Activated T-cell treated with anti-CD3 and anti-CD28 coated beads, Interleukin-2, amount 50 U/mL, for 72 hours (primary cell): ENCODE data around the gene CA9. TPM values are rescaled to one million over a fixed set of nuclear protein-coding genes. Genes with fewer than 3 reads are reported as not detected.

Source experiments
- ATAC-seq, 2 donors: fragments of 150-1000 bp; cut with Tn5 transposase; replicated peaks in 1 of 2; 2 replicates each; pipeline ENCODE4 v1.10.0; 2021; ENCODE audit warnings: moderate library complexity in 2 of 2, mild to moderate bottlenecking in 1 of 2
- DNase-seq, 2 donors: peaks; one replicate each; pipeline ENCODE4 v3.0.0; 2021 to 2022; ENCODE audit warnings: mixed read lengths in 1 of 2
- H3K27ac Mint-ChIP-seq: one replicate; pipeline ENCODE4 v1.8.0; 2022; ENCODE audit warnings: mild to moderate bottlenecking, moderate library complexity, mixed read lengths
- H3K27me3 Mint-ChIP-seq: one replicate; pipeline ENCODE4 v1.8.0; 2022; ENCODE audit warnings: low read depth, mixed read lengths
- H3K36me3 Mint-ChIP-seq, 2 donors: one replicate each; pipeline ENCODE4 v1.8.0; 2022; ENCODE audit warnings: mixed read lengths in 2 of 2, mild to moderate bottlenecking in 1 of 2; ENCODE audit not compliant: insufficient read depth in 2 of 2
- H3K4me1 Mint-ChIP-seq: one replicate; pipeline ENCODE4 v1.8.0; 2022; ENCODE audit warnings: low read depth, mixed read lengths
- H3K4me3 Mint-ChIP-seq, 2 donors: one replicate each; pipeline ENCODE4 v1.8.0; 2022; ENCODE audit warnings: mild to moderate bottlenecking in 2 of 2, mixed read lengths in 2 of 2, moderate library complexity in 2 of 2
- H3K9me3 Mint-ChIP-seq, 2 donors: one replicate each; pipeline ENCODE4 v1.8.0; 2022; ENCODE audit warnings: mixed read lengths in 2 of 2
- total RNA-seq, 2 donors: library from RNA; stranded (reverse); gene quantifications; one replicate each; pipeline ENCODE4 v1.2.3, GENCODE V29; 2022

Gene CA9
- total RNA-seq, 2 donors from 2014 or later, result 0.65 to 1.6 TPM

DNA sequence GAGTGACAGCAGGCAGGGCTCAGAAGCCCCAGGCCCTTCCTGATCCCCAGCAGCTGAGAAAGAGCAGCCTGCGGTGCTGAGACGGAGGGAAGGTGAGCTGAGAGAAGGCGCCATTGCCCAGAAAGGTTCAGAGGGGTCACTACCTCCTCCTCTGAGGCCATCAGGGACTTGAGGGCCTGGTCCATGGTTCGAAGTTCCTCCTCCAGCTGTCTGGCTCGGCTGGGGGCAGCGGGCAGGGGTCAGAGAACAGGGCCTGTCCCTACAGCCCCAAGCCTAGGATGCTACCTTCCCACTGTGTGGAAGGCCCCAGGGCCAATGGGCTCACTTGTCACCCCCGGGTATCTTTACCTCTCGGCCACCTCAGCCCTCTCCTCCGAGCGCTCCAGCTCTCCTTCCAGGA, 11.2 kb downstream of the CA9 start:
- H3K36me3 Mint-ChIP-seq, result no peaks in the 10 kb centered on the region
- no peak overlapping the region for H3K4me3 Mint-ChIP-seq
- no peaks in the 10 kb centered on the region for H3K27me3 Mint-ChIP-seq
- no peak for ATAC-seq
- H3K4me1 Mint-ChIP-seq, result peaks cover 20% of the 10 kb centered on the region
- no peak for DNase-seq
- no peaks in the 10 kb centered on the region for H3K9me3 Mint-ChIP-seq
- H3K27ac Mint-ChIP-seq, result no peak overlapping the region

DNA sequence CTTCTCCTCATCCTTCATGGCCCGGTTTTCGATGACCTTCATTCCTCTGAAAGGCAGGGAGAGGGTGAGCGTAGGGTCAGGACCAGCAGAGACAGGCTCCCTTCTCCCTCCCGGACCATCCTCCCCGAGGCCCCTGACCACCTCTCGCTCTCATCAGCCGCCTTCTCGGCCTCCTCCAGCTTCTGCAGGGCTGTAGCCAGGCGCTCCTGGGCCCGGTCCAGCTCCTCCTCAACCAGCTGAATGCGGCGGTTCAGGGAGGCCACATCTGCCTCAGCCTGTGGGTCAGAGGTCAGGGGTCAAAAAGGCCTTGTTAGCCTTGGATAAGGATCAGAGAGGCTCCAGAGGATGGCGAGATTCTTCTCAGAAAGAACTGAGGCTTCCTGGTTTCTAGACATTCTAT, 11.8 kb downstream of the CA9 start:
- Mint-ChIP-seq H3K27me3 (no peaks in the 10 kb centered on the region), H3K27ac (no peak overlapping the region), H3K36me3 (no peaks in the 10 kb centered on the region), H3K9me3 (no peaks in the 10 kb centered on the region), H3K4me3 (no peak overlapping the region), H3K4me1 (peaks cover 20% of the 10 kb centered on the region)
- no peak for ATAC-seq
- DNase-seq, result no peak

DNA sequence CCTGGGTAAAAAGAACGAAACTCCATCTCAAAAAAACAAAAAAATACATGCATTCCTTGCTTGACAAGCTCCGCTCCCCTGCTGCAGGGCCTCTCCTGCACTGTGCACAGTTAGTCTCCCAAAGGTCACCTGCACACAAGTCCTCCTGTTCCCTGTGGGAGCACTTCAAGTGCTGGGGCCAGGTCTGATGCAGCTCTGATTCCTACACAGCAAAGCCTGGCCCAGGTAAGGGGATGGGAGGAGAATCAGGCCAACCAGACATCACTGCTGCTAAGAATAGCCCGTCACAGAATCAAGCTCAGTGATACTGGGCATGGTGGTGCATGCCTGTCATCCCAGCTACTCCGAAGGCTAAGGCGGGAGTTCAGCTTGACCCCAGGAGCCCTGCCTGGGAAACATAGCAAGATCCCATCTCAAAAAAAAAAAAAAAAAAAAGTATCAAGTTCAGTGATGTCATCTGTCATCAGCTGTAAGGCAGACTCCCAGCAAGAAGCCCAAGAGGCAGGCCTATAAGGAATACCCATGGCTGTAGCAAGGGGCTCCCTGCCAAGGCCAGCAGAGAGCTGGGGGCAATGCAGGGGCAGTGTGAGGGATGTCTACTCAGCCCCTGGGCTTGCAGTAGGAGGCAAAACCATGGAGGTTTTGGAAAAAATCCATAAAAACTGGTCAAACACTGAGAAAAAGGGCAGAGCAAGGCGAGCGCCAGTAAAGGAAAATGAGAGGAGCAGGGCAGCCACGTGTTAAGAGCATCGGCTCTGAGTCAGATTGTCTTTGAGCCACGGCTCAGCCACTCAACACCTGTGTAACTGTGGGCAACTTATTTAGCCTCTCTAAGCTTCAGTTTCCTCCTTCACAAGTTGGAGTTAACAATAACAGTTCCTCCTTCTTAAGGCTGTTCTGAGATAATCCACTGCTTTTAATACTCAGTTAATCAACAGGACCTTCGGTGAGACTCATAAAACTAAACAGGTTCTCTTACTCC, 12.8 kb downstream of the CA9 start:
- H3K27ac Mint-ChIP-seq, result no peak overlapping the region
- H3K36me3 Mint-ChIP-seq, result no peaks in the 10 kb centered on the region
- H3K27me3 Mint-ChIP-seq, result no peaks in the 10 kb centered on the region
- H3K9me3 Mint-ChIP-seq, result no peaks in the 10 kb centered on the region
- H3K4me3 Mint-ChIP-seq, result no peak overlapping the region
- peaks cover 29% of the 10 kb centered on the region for H3K4me1 Mint-ChIP-seq
- no peak for ATAC-seq
- no peak for DNase-seq

DNA sequence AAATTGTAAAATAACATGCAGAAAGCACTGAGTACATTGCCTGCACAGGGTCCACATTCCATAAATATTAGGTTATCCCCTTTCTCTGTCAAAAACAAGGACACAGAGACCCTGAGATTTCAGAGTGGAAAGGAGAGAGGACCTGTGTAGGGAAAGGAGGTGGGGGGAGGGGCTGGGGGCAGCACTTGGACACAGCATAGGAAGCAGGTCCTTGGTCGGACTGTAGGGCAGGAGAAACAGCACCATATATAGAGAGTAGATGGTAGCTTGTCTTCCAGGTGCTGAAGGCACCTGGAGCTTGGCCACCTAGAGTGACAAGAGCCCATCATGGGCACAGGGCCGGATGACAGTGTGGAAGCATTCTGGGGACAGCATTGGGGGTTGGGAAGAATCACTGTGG, 13.6 kb downstream of the CA9 start:
- no peaks in the 10 kb centered on the region for H3K9me3 Mint-ChIP-seq
- DNase-seq, result no peak
- peaks cover 35% of the 10 kb centered on the region for H3K4me1 Mint-ChIP-seq
- no peak overlapping the region for H3K27ac Mint-ChIP-seq
- H3K27me3 Mint-ChIP-seq, result no peaks in the 10 kb centered on the region
- H3K36me3 Mint-ChIP-seq, result no peaks in the 10 kb centered on the region
- ATAC-seq, result no peak
- no peak overlapping the region for H3K4me3 Mint-ChIP-seq

DNA sequence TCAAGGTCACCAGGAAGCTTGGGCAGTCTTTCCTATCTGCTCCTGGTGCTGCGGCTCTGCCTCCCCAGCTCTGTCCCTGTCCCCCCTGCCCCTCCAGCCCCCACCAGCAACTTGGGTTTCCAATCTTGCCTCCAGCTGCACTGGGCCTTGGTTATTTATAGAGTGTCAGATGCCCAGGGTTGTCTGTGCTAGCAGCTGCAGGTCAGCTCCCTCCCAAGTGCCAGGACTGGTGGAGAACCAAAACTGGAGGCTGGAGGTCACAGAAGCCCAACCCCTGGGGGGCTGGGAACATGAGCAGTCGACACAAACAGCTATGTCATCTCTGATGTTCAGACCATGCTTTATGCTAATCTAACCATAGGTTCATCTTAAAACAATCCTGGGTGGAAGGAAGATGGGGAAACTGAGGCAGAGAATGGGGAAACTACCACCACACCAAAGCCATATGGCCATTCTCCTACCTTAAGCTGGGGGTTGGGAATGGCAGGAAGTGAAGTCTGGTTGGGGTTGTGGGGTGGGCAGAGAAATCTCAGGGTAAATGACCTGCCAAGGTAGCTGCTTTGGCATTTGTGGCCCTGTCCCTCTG, 14.3 kb downstream of the CA9 start:
- Mint-ChIP-seq H3K9me3 (no peaks in the 10 kb centered on the region), H3K27ac (no peak overlapping the region), H3K36me3 (no peaks in the 10 kb centered on the region), H3K4me3 (no peak overlapping the region), H3K4me1 (peaks cover 35% of the 10 kb centered on the region), H3K27me3 (no peaks in the 10 kb centered on the region)
- DNase-seq (no peak), ATAC-seq (no peak)

DNA sequence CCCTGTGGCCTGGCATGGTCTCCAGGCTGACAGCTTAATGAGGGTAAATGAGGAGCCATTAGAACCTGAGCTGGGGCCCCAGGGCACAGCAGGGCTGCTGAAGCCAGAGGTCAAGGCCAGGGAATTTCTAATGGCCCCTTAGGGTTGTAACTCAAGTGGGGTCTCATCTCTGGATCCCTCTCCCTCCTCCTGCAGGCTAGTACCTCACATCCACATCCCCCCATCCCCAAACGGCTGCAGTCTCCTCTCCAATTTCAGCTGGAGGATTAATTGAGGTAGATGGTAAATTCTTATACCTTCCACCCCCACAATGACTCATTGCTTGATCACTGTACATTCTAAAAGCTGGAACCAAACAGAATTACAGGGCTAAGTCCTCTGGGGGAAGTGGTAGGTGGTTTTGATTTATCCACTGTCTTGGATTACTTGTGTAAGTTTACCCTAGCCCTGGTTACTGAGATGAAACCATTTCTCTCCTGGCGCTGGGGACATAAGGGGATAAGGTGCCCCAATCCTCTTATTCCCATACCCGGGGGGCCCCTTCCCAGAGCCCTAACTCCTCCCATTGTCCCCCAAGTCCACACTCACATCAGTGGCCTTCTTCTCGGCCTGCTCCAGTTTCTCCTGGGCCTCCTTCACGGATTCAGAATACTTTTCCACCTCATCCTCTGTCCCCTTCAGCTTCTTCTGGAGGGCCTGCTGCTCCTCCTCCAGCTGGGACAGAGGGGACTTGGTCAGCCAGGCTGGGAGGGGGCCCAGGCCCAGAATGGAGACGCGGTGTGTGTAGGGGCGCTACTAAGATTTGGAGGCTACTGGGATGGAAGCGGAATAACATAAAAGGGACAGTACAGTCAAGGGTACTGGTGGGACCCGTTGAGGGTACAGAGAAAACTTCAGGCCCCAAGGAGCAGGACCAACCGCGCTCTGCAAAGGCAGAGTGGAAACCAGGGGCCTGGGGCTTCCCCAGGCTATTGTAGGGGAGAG, 15.1 kb downstream of the CA9 start:
- no peak overlapping the region for H3K27ac Mint-ChIP-seq
- peak overlapping the region; percentile 67 to 74 for H3K4me3 Mint-ChIP-seq
- H3K4me1 Mint-ChIP-seq, result peaks cover 35% of the 10 kb centered on the region
- no peaks in the 10 kb centered on the region for H3K27me3 Mint-ChIP-seq
- DNase-seq (peak in 1 of 2 donors; percentile 16), ATAC-seq (peak; percentile 74 to 81)
- H3K9me3 Mint-ChIP-seq, result no peaks in the 10 kb centered on the region
- H3K36me3 Mint-ChIP-seq, result no peaks in the 10 kb centered on the region

DNA sequence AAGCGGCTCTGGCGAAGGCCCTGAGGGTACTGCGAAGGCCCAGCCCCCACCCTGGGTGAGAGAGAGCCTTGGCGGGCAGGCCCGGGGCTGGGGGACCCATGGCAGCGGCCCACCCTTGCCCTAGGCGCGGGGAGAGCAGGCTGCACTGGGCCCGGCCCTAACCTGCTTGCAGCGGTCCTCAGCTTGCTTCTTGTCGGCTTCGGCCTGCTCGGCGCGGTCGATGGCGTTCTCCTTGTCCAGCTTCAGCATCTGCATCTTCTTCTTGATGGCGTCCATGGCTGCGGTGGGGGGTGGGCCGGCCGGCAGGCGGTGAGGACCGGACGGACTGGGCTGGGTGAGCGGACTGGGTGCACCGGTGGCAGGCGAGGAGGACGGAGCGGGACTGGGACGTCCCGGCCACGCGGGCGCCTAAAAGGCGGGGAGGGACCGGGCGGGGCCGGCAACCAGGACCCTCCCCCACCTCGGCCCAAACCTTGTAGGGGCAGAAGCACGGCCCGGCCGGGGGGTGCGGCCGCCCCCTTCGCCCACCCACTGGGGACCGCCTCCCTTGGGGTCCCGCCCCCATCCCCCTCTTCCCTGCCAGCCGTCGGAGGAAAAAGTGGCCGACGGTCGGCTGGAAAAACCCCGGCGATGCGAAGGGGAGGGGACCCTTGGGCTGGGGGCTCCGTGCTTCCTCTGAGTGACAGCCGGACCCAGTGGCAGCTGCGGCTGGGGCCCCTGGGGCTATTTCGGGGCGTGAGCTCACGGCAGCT, 16.0 kb downstream of the CA9 start, which contains the start of gene TPM2:
TPM2 (minus strand) TSS at position 384 of the 752 bp plus-strand sequence; CDS start at position 276, 108 bp downstream.
- DNase-seq, result no peak
- peak within 1 kb of the TSS; percentile 46 for H3K27ac Mint-ChIP-seq
- no peaks in the 10 kb centered on the region for H3K9me3 Mint-ChIP-seq
- H3K27me3 Mint-ChIP-seq, result no peaks in the 10 kb centered on the region
- H3K4me3 Mint-ChIP-seq, result peak within 1 kb of the TSS; percentile 81 to 87
- H3K4me1 Mint-ChIP-seq, result peaks cover 35% of the 10 kb centered on the region
- ATAC-seq, result peak in 1 of 2 donors; percentile 4
- no peaks in the 10 kb centered on the region for H3K36me3 Mint-ChIP-seq

DNA sequence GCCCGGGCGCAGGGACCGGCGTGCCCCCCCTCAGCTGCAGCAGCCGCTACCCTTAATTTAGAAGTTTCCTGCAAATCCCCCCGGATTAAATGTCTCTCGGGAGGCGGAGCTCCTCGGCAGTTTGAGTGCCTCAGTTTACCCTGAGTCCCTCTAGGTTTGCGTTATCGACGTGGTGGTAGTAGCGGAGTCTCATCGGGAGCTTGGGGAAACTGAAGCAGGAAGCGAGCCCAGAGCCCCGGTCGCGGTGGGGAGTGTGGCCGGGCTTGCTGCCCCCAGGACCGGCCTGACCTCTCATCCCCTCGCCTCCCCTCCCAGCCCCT, 16.5 kb downstream of the CA9 start:
- Mint-ChIP-seq H3K4me3 (peak overlapping the region; percentile 70 to 72), H3K4me1 (peaks cover 35% of the 10 kb centered on the region), H3K27me3 (no peaks in the 10 kb centered on the region), H3K36me3 (no peaks in the 10 kb centered on the region), H3K9me3 (no peaks in the 10 kb centered on the region), H3K27ac (no peak overlapping the region)
- ATAC-seq (no peak), DNase-seq (no peak)

DNA sequence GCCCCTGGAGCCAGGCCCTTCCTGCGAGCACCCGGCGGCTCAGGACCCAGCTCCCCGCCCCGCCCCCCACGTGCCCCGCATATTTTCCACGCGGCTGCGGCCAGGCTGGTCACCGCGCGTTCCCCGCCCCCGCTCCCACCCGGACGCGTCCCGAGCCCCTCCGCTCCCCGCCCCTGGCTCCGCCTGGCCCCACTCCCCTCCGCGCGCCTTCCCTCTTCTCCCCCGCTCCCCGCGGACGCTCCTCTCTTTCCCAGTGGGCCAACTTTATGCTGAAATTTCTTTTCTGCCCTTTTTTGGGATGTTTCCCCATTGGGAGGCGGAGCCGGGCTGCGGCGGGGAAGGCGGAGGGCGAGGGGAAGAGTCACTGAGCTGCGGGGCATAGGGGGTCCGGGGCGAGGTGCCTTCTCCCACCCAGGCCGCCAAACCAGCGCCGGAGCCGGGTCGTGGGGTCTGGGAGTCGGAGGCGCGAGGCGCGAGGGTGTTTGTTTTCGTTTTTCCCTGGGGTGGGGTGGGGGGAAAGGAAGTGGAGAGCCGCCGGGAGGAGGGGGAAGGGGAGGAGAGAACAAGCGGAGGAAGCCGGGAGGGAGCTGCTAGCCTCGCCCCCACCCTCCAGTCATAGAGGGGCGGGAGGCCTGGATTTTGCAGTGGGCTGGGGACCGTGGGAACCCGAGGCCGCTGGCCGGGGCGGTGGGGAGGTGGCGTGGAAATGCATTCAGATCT, 17.0 kb downstream of the CA9 start:
- peak; percentile 37 to 39 for DNase-seq
- peak; percentile 33 to 63 for ATAC-seq
- H3K4me3 Mint-ChIP-seq, result peak overlapping the region; percentile 81 to 87
- H3K27ac Mint-ChIP-seq, result peak overlapping the region; percentile 46
- H3K36me3 Mint-ChIP-seq, result no peaks in the 10 kb centered on the region
- H3K27me3 Mint-ChIP-seq, result no peaks in the 10 kb centered on the region
- H3K4me1 Mint-ChIP-seq, result peaks cover 35% of the 10 kb centered on the region
- H3K9me3 Mint-ChIP-seq, result no peaks in the 10 kb centered on the region

DNA sequence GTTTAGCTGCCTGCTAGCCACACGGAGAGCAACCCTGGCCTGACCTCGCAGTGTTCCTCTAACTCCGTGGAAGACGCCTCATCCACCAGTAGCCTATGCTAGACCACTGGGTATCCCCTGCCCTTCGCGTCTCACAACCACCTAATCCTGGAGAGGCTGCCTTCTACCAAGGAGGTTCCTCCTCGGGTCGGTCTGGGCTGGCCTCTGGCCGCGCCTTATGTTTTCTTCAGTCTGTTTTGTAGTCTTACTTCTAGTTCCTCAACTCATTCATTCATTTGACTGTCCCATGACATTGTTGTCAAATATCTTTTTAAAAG, 17.6 kb downstream of the CA9 start:
- Mint-ChIP-seq H3K4me3 (peak overlapping the region; percentile 81 to 87), H3K27me3 (no peaks in the 10 kb centered on the region), H3K9me3 (no peaks in the 10 kb centered on the region), H3K27ac (peak overlapping the region; percentile 67), H3K4me1 (peaks cover 35% of the 10 kb centered on the region), H3K36me3 (no peaks in the 10 kb centered on the region)
- DNase-seq (no peak), ATAC-seq (peak in 1 of 2 donors; percentile 3)

DNA sequence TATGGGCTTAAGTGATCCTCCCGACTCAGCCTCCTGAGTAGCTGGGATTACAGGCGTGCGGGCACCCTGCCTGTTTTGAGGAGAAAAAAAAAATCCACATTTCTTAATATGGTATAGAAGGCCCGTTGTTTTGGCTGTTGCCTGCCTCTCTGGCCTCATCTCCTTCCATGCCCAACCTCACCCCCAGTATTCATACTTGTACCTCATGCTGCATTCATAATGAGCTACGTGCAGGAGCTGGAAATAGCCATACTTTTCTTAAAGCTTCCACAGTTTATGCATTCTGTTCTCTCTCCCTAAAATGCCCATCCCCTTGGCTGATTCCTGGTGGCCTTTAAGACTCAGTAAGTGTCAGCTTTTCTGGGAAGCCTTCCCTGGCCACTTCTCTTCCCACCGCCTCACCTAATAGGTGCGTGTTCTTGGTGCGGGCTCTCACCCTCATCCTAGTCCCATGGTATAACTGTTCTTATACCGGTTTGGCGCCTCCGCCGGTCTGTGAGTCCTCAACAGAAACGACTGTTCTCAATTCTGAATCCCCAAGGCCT, 18.1 kb downstream of the CA9 start:
- H3K27me3 Mint-ChIP-seq, result no peaks in the 10 kb centered on the region
- peaks cover 39% of the 10 kb centered on the region for H3K4me1 Mint-ChIP-seq
- DNase-seq, result no peak
- peak overlapping the region; percentile 81 to 87 for H3K4me3 Mint-ChIP-seq
- H3K9me3 Mint-ChIP-seq, result no peaks in the 10 kb centered on the region
- no peak for ATAC-seq
- H3K36me3 Mint-ChIP-seq, result no peaks in the 10 kb centered on the region
- peak overlapping the region; percentile 24 for H3K27ac Mint-ChIP-seq
